Endothelial cell of umbilical vein (primary cell): Measurements from ENCODE around the gene SEMA4A. TPM values are rescaled to one million over a fixed set of nuclear protein-coding genes. Genes with fewer than 3 reads are reported as not detected.

ENCODE experiments used
- BruUV-seq: library from RNA; stranded (reverse); fragments of 400-500 nt; replicated peaks from 2 replicates; lab custom pipeline; 2021; lab: Mats Ljungman, UMichigan
- CTCF ChIA-PET: fragments of 300-600, 350-600 bp; sonication (Branson Sonifier 250); formaldehyde crosslinking; loops from one replicate; lab custom pipeline; 2021; ENCODE audit warnings: antibody characterized with exemption, inconsistent platforms; lab: Charles Lee
- POLR2A ChIA-PET: fragments of 300-600, 350-600 bp; sonication (Branson Sonifier 250); formaldehyde crosslinking; loops from one replicate; lab custom pipeline; 2021; ENCODE audit warnings: antibody characterized with exemption, inconsistent platforms; lab: Charles Lee
- DNase-seq: peaks from one replicate; pipeline ENCODE4 v3.0.0-alpha.2; 2011; ENCODE audit warnings: low read depth, low spot score
- FAIRE-seq: peaks from 2 replicates; lab custom pipeline; 2011; peaks lifted over from hg19 to GRCh38; lab: Jason Lieb, UNC
- H2AFZ ChIP-seq: 2 replicates; pipeline ENCODE4 v1.6.0; 2012; ENCODE audit warnings: low read depth, low read length, control low read depth, inconsistent platforms
- H3K27ac ChIP-seq: 2 replicates; pipeline ENCODE4 v1.5.1; 2011; ENCODE audit warnings: low read depth, mild to moderate bottlenecking, control low read depth, low read length, moderate library complexity; ENCODE audit not compliant: insufficient read depth
- H3K27me3 ChIP-seq, 2 experiments: 2 replicates each; pipeline versions ENCODE4 v1.6.0 to v1.6.1; 2011; ENCODE audit warnings: low read length in 2 of 2, mixed read lengths in 1 of 2; ENCODE audit not compliant: control insufficient read depth in 2 of 2, insufficient read depth in 2 of 2
- H3K36me3 ChIP-seq, 2 experiments: 2 replicates in 1 of 2; 3 replicates in 1 of 2; pipeline ENCODE4 v1.5.1; 2011; ENCODE audit warnings: low read length in 2 of 2, mild to moderate bottlenecking in 1 of 2, moderate library complexity in 1 of 2; ENCODE audit not compliant: control insufficient read depth in 2 of 2, insufficient read depth in 2 of 2; ENCODE audit errors: extremely low read depth in 1 of 2
- H3K4me1 ChIP-seq: 3 replicates; pipeline ENCODE4 v1.5.1; 2011; ENCODE audit warnings: mild to moderate bottlenecking, low read length; ENCODE audit not compliant: control insufficient read depth, insufficient read depth; ENCODE audit errors: extremely low read depth
- H3K4me2 ChIP-seq: 2 replicates; pipeline ENCODE4 v1.6.1; 2011; ENCODE audit warnings: low read length, control low read depth, mixed read lengths; ENCODE audit not compliant: insufficient read depth
- H3K4me3 ChIP-seq, 3 experiments: fragments of 200-600 bp in 1 of 3; sonication (generic), shearing (Covaris generic) in 1 of 3; replicated peaks in 1 of 3; 2 replicates each; pipeline ENCODE4 v1.5.1; 2011 to 2016; ENCODE audit warnings: control low read depth in 3 of 3, low read length in 3 of 3, mild to moderate bottlenecking in 2 of 3, inconsistent platforms in 1 of 3, low read depth in 1 of 3, moderate library complexity in 1 of 3; ENCODE audit not compliant: insufficient read depth in 1 of 3
- H3K79me2 ChIP-seq: 2 replicates; pipeline ENCODE4 v1.6.0; 2012; ENCODE audit warnings: low read length, inconsistent platforms; ENCODE audit not compliant: control insufficient read depth, insufficient read depth
- H3K9ac ChIP-seq: replicated peaks from 2 replicates; pipeline ENCODE3; 2011; ENCODE audit warnings: low read length, control low read depth; ENCODE audit not compliant: insufficient read depth; ENCODE audit errors: extremely low read depth
- H3K9me1 ChIP-seq: replicated peaks from 3 replicates; pipeline ENCODE4 v1.6.0; 2011; ENCODE audit warnings: mild to moderate bottlenecking, low read length; ENCODE audit not compliant: control insufficient read depth, insufficient read depth; ENCODE audit errors: extremely low read depth
- H3K9me3 ChIP-seq: replicated peaks from 2 replicates; pipeline ENCODE4 v1.5.1; 2012; ENCODE audit warnings: low read length, inconsistent platforms; ENCODE audit not compliant: control insufficient read depth, insufficient read depth
- H4K20me1 ChIP-seq: replicated peaks from 2 replicates; pipeline ENCODE3; 2011; ENCODE audit warnings: mild to moderate bottlenecking, low read length; ENCODE audit not compliant: control insufficient read depth, insufficient read depth; ENCODE audit errors: extremely low read depth
- EZH2 ChIP-seq: IDR thresholded peaks from 2 replicates; pipeline ENCODE4 v1.6.1; 2012; ENCODE audit warnings: borderline replicate concordance, low read depth, mild to moderate bottlenecking, moderate library complexity, low read length, inconsistent platforms; ENCODE audit not compliant: severe bottlenecking
- FOS ChIP-seq: IDR thresholded peaks from 2 replicates; pipeline ENCODE4 v1.6.1; 2011; ENCODE audit warnings: mild to moderate bottlenecking, low read length, moderate library complexity, borderline replicate concordance; ENCODE audit not compliant: insufficient read depth
- GATA2 ChIP-seq: IDR thresholded peaks from 2 replicates; pipeline ENCODE4 v1.7.0; 2011; ENCODE audit warnings: low read depth, mild to moderate bottlenecking, moderate library complexity, mixed read lengths, low read length; ENCODE audit not compliant: insufficient read length, insufficient read depth
- JUN ChIP-seq: IDR thresholded peaks from 2 replicates; pipeline ENCODE4 v1.6.1; 2011; ENCODE audit warnings: borderline replicate concordance, low read depth; ENCODE audit not compliant: insufficient read length, insufficient read depth
- MAX ChIP-seq: IDR thresholded peaks from 2 replicates; pipeline ENCODE4 v1.6.1; 2011; ENCODE audit not compliant: insufficient read depth, insufficient read length
- MYC ChIP-seq: IDR thresholded peaks from one replicate; pipeline ENCODE4 v1.6.1; 2011; ENCODE audit warnings: mild to moderate bottlenecking, low read depth, low read length
- POLR2A ChIP-seq: IDR thresholded peaks from 2 replicates; pipeline ENCODE4 v1.6.1; 2012; ENCODE audit warnings: low read depth, mild to moderate bottlenecking, control low read depth, low read length
- POLR2AphosphoS5 ChIP-seq: IDR thresholded peaks from 2 replicates; pipeline ENCODE4 v1.6.1; 2012; ENCODE audit warnings: low read depth, mild to moderate bottlenecking, control low read depth, low read length, moderate library complexity; ENCODE audit not compliant: insufficient read depth
- dilution Hi-C: fragments of 300-500 bp; cut with MboI; formaldehyde crosslinking; loops from one replicate; pipeline ENCODE4 v1.15.0; 2019; ENCODE audit warnings: low sequenced_read_pairs; ENCODE audit not compliant: extremely low pct_ligation_motif_present
- intact Hi-C: fragments of 100-400 bp; cut with micrococcal nuclease; formaldehyde crosslinking; loops from one replicate; pipeline ENCODE4 v1.10.0; 2022
- polyA plus RNA-seq, 4 experiments: library from polyadenylated mRNA; depleted of rRNA in 3 of 4; stranded (reverse) in 3 of 4; unstranded in 1 of 4; fragments of >200 nt; gene quantifications; 2 replicates each; pipeline versions ENCODE4 v1.2.1 to v1.2.3, GENCODE V29; 2011 to 2012; ENCODE audit warnings: missing spikeins in 1 of 4
- total RNA-seq: library from RNA; stranded (reverse); gene quantifications from 2 replicates; pipeline ENCODE4 v1.2.3, GENCODE V29; 2021
- TF ChIP-seq, protein P1 (sequence below), 2 donors: IDR thresholded peaks; 1 replicate in 1 of 2; 2 replicates in 1 of 2; pipeline ENCODE4 v1.5.1; 2011; ENCODE audit warnings: low read length in 2 of 2, mild to moderate bottlenecking in 2 of 2, moderate library complexity in 2 of 2, control low read depth in 1 of 2, inconsistent platforms in 1 of 2, low read depth in 1 of 2; ENCODE audit not compliant: insufficient read depth in 1 of 2; ENCODE audit errors: extremely low read depth in 1 of 2

SEMA4A gene
- total and polyA plus RNA-seq, 2 donors (not counting 3 experiments of a cell fraction or from before 2014, with no cell fraction given): 1.5 to 1.6 TPM

GRCh38 chr1:156138458-156138867, 14.9 kb upstream of the SEMA4A start:
- intact Hi-C loops (loop anchor here (10.0 kb wide), 1 partner anchor 174 kb away; no protein-coding TSS in a partner anchor), dilution Hi-C loops (loop anchor here (10.0 kb wide), 1 partner anchor 86 kb away; no protein-coding TSS in a partner anchor)
- Histone ChIP-seq H3K4me2 (no peak overlapping the region), H3K79me2 (peaks cover 8% of the 10 kb centered on the region), H3K36me3 (peaks cover 24 to 59% of the 10 kb centered on the region in 2 experiments), H3K4me3 (no peak overlapping the region), H3K9ac (no peak overlapping the region), H2AFZ (no peak overlapping the region), H3K9me1 (no peaks in the 10 kb centered on the region), H4K20me1 (no peaks in the 10 kb centered on the region), H3K9me3 (no peaks in the 10 kb centered on the region), H3K4me1 (no peaks in the 10 kb centered on the region), H3K27me3 (no peaks in the 10 kb centered on the region), H3K27ac (no peak overlapping the region)
- TF ChIP-seq POLR2A (no peak), MAX (no peak), POLR2AphosphoS5 (no peak), MYC (no peak), FOS (no peak), GATA2 (no peak), EZH2 (no peak), JUN (no peak)
- TF ChIP-seq, protein P1, sequence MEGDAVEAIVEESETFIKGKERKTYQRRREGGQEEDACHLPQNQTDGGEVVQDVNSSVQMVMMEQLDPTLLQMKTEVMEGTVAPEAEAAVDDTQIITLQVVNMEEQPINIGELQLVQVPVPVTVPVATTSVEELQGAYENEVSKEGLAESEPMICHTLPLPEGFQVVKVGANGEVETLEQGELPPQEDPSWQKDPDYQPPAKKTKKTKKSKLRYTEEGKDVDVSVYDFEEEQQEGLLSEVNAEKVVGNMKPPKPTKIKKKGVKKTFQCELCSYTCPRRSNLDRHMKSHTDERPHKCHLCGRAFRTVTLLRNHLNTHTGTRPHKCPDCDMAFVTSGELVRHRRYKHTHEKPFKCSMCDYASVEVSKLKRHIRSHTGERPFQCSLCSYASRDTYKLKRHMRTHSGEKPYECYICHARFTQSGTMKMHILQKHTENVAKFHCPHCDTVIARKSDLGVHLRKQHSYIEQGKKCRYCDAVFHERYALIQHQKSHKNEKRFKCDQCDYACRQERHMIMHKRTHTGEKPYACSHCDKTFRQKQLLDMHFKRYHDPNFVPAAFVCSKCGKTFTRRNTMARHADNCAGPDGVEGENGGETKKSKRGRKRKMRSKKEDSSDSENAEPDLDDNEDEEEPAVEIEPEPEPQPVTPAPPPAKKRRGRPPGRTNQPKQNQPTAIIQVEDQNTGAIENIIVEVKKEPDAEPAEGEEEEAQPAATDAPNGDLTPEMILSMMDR (IDR thresholded peaks at IDR 0.05; ENCODE audit: extremely low read depth in 1 of 2, insufficient read depth in 1 of 2, low read depth in 1 of 2, low read length in 2 of 2): no peak
- no TSS peak for BruUV-seq
- POLR2A ChIA-PET: interaction anchor here (0.5 kb wide), 1 partner anchor 11 kb away, joined by 5 read pairs; no protein-coding TSS in a partner anchor
- FAIRE-seq (no peak), DNase-seq (no peak)
- CTCF ChIA-PET: interaction anchor here (1.1 to 2.3 kb wide), 2 partner anchors 10 to 42 kb away, joined by 3 to 10 read pairs; no protein-coding TSS in a partner anchor
